Activated CD8-positive, alpha-beta memory T cell treated with anti-CD3 and anti-CD28 coated beads for 4 hours (primary cell): ENCODE measurements around the gene EXOC6B.

Source experiments
- DNase-seq, 2 donors: peaks; one replicate each; pipeline ENCODE4 v3.0.0-alpha.2; 2020; ENCODE audit warnings: low read depth in 2 of 2

EXOC6B gene

DNA sequence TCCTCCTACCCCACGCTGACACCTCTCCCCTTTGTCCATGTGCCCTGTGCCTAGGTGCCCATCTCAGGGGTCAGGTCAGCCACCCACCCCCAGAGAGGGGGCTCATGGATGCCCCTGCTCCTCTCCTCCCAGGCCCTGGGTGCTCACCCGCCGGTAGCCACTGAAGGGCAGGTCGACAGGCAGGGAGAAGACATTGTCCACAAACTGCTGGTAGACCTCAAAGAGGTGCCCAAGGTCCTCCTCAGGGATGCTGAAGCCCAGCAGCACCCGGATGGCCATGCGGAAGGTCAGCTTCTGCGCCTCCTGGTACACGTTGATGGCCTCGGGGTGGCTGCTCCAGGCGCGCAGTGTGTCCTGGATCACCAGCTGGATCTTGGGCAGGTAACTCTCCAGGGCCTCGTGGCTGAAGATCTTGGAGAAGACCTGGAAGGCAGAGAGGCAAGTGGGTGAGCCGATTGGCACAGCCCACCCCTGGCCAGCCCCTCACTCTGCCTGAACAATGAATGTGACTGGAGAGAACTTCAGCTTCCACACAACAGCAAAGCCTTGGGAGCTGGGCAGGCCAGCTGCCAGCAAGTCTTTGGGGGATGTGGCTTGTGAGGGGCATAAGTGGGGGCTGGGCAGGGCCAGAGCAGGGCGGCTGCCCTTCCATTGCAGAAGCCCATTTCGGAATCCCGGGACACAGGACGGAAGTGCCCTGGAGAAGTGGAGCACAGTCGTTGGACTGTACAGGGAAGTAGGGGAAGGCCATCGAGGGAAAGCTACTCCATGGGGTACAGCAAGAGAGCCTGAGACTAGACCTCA is 690.6 kb downstream of the EXOC6B start:
- no peak for DNase-seq

DNA sequence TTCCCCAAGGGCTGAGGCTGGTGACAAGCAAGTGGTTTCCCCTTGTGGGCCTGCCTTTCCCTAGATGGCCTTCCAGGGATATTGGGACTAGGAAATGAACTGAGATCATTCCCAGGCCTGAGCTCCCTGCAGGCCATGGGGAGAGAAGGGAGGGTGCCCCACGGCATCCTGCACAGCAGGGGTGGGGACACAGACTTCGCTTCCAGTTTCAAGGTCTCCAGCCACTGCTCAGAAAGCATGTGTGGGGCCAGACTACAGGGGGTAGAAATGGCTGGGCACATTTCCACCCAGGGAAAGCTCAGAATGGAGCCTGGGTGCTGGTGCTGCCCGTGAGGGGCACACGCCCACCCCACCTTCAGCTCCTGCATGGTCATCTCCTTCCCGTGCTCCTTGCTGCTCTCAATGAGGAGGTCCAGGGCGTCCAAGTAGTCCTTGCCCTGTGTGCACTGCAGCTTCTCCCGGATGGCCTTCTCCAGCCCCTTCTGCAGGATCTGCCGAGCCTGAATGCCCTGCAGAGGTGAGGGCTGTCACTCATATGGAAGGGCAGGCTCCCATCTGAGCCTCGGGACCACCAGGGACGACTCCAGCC is 691.3 kb downstream of the EXOC6B start:
- DNase-seq: no peak

DNA sequence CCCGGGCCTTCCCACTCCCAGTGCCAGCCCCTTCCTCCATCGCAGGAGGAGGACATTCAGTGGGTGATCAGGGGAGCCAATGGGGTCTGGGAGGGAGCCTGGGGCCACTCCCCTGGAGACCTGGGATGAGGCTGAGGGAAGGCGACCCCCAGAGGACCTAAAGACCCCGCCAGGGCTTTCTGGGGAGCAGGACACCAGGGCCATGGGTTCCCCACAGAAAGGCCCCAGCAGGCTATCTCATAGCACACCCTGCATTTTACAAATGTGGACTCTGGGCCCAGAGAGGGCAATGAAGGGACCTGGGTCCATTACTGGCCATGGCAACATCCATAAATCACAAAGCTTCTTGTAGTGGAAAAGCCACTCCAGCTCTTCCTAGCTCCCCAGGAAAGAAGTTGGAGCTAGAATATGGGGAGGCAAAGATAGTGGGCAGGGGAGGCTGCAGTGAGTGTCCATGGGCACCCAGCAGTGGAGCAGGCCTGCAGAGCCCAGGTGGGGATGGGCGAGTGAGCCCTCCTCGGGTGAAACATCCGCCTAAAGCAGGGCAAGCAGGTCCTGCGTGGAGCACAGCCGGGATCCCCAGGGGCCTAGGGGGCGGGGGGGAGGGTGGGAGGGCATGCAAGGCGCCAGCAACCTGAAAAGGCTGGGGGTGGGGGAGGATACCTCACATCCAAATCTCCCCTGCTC is 692.0 kb downstream of the EXOC6B start:
- DNase-seq: no peak

DNA sequence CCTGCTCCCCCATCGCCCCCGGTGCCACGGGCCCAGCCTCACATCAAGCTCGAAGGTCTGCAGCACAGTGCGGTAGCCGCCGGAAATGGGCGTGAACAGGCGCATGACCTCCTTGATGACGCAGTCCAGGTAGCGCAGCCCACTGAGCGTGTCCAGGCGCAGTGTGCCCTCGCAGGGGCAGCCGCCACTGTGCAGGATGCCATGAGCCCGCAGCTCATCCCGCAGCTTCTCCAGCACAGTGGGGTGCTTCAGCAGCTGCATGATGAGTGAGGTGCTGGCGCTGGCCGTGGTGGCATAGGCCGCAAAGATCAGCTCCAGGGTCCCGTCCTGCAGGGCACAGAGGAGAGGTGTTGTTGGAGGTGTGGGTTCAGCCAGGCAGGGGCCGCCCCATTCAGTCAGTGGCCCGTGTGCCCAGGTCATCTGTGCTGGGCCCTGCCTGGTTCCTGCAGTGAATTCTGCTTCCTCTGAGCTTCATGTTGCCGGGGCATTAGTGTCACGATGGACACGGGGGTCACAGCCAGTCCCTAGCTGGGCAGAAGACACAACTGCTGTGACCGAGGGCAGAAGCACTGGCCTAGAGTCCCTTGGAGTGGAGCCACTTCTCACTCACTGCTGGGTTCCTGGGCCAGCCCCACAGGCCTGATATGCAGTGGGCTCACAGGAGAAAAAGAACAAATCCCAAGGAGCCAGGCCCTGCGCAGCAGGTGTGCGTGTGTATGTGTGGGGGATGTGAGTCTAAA is 692.7 kb downstream of the EXOC6B start:
- no peak for DNase-seq

DNA sequence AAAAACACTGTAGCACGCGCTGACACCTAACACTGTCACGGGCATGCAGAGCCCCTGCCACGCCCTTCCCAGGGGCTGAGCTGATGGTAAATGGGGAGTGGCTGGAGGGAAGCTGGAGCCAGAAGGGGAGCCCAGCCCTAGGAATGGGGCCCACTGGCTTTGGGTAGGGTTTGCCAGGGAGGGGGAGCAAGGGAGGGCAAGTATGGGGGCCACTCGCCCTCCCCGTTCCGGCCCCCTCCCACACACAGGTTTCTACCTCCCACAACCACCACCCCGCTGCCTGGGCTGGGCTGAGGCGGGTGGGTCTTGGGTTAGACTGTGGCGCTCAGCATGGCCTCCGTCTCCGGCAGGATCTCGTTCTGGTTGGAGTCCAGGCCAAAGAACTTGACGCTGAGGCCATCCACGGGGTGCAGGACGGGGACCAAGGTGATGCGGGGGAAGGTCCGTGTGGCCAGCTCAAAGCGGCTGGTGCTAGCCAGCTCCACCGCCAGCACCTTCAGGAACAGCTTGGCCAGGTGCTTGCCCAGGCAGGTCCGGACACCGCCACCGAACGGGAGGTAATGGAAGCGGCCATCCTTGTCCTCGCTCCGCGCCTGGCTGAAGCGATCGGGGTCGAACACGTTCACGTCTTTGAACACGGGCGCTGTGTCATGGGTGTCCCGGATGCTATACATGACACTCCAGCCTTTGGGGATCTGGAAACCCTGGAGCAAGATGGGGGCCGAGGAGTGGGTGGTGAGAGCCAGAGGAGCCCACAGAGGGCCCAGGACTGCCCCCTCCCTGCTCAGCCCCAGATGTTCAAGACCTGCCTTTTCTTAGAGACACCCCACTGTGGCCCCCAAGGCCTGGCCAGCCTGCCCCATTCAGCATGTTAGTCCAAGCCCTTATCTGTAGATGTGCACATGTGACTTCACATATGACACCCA is 693.7 kb downstream of the EXOC6B start:
- DNase-seq: no peak

DNA sequence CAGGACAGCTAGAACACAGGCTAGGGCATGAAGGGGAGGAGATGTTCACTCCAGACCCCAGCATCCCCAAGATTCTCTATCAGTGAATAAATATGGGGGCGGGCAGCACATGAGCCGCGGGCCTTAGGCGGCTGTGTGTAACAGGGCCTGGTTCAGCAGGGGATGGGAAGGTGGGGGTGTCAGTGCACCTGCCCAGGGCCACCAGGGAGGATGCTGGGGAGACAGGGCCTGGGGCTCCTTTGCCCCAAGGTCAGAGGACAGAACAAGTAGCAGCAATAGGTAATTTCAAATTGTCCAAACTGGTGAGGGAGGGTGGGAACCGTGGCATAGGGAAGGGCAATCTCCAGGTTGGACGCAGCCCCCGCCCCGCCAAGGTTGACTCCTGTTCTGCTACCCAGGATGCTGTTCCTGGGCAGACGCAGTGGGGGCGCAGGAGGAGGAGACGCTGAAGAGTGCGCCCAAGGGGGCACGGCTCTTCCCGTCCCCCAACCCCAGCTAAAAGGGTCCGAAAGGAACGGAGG is 694.4 kb downstream of the EXOC6B start:
- DNase-seq: no peak

DNA sequence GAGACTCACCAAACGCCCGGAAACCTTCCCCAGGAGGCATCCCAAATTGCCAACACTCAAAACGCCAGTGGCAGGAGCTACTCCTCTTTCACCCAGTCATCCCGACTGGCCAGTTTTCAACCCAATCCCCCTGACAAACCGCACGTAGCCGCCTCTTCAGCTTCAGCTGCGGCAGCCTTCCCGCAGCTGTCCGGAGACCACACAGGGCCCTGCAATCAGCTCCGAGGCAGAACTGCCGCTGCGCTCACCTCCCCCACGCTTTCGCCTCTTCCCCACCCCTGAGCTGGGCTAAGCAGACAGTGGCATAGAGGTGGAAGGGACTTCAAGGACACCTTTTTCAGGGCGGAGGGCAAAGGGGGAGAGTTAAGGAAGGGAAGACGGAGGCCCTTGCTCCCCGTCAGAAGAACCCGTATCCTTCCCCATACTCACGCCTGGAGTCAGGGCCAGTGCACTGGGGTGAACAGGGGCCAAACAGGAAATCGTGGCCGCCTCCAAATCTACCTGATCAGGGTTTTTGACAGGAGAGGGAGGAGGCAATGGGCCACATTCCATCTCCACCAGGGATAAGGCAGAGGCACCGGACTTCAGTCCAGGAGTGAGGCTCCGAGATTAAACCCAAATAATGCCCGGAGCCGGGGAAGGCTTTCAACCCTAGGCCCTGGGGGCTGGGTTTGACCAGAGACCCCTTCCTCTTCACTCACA is 695.0 kb downstream of the EXOC6B start:
- no peak for DNase-seq

DNA sequence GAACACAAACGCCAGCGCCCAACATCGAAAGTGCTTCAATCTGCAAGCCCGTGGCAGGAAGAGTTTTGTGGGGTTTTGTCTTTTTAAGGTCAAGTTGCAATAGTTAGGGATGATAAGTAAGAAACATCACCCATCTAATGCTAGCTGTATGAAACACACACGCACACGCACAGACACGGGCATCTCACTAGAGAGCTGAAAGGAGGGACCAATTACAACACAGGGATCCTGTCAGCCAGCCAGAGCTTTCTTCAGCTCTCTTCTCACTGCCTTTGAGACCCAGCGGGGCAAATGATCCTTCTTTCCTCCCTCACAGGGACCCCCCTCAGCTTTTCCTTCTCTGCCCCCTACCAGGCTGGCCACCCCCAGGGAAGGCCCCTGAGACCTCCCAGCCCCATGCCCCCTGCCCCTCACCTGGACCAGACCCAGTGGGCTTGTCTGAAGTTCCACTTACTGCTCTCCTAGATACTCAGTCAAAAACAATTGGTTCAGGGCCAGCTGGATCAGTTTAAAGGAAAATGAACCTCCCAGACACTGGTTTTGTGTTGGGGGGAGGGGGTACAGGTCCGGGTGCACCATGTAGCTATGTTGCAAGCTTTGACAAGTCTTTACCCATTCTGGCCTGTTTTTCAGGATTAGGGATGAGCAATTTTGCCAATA is 696.0 kb downstream of the EXOC6B start:
- DNase-seq: no peak

DNA sequence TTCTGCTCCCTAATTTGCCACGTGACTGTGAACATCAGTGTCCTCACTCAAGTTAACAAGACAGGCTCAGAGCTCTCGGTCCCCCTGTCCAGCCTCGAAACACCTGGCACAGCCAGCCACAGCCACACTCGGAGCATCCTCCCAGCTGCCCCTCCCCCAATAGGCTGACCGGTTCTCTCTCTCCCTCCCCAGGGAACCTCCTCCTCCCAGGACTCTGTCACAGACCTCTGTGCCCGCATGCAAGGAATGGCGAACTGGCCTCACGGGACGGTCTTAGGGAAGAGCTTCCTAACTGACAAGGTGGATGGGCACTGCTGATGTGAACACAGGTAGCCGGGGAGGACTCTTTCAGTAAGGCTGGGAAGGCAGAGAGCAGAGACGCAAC is 697.0 kb downstream of the EXOC6B start:
- DNase-seq: no peak

DNA sequence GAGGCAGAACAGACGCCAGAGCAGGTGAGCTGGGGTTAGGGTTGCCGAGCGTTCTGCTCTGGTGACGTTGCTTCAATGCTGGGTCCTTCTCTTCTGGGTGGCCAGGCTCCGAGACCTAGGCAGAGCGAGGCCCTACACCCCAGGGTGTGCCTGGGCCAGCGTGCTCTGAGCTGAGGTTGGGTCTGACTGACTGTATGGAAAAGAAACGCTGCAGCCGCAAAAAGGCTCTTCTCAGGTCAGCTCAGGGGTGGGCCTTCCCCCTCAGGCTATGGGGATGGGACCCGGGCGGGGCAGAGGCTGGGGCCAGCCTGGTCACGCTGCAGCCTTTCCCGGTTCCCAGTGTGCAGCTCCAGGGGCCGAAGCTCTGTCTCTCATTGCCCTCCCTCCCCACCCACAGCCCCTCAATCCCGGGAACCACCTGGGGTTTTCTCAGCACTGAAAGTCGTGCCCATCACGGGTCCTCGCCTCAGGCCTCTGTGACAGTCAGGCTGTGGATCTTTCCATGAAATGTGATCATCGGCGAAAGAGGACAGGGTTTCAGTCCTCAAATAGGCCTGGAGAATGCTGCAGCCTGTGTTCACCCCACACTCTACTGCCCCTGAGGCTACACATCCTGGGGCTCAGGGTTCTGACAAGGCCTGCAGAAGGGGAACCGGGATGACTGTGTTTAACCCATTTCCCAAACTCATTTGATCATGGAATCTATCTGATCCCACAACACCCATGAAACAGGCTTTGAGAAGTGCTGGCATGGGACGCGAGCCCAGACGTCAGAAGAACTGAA is 697.6 kb downstream of the EXOC6B start:
- no peak for DNase-seq

DNA sequence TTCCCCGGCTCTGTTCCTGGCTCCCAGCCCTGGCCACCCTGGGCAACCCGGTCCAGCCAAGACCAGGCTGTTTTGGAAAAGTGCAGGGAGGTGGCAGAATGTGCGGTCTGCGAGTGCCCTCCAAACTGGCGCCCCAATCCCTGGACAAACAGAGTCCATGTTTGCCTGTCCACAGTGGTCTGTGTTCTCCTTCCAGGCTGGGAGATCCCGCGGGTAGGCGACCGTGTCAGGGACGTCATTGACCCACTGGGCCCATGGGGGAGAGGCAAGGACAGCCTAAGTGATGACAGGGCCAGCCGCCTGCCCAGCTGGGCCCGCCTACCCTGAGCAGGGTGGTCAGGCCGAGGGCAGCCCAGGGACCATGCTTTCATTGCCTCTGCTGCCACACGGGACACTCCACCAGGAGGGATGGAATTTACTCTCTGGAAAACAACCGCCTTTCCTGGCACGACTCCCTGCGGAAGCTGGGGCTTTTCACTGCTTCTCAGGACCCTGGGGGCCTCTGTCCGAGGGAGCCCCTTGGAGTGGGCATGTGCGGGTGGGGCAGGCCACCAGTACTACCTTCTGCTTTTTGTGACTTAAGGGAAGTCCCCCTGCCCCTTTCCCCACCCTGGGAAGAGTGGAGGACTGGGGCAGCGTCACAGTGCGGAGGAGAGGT is 698.3 kb downstream of the EXOC6B start:
- no peak for DNase-seq

DNA sequence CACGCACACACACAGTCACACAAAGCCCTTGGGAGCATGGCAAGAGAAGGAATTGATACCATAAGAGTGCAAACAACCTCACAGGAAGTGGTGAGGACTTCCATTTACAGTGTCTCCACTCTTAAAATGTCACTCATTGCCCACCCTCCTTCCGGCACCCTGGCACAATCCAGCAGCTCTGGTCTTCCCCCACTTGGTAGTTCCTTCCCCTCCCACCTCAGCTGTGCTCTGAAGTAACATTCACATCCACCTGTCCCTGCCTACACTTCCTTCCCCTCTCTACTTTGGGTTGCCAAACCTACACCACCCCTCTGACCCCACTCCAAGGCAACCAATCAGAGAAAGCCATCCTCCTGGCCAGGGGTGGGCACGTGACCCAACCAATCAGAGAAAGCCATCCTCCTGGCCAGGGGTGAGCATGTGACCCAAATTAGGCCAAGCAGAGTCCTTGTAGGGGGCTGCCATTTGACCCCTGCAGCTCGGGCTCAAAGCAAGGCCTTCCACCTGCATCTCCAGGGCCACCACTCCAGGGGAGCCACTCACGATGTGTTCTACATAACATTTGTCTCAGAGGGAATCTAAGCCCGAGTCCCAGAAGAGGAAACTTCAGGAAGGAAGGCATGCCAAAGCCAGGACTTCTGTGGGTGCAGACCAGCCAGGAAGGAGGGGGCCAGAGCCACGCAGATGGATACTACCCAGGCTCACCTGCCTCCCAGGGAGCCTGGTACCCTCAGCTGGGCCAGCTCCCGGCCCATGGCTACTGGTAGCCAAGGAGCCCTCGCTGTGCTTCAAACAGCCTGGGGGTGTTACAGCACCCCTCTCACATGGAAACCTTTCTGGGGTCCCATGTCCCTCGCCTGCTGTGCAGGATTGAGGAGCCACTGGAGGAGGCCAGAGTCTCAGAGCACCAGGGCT is 699.4 kb downstream of the EXOC6B start:
- DNase-seq: no peak
